Nephron progenitor cell (in vitro differentiated cells): Measurements from ENCODE around the gene RALBP1.
"Not testable (repeated sequence)": the region's sequence is repeated elsewhere in the genome, so short reads cannot be mapped to it uniquely, and the experiment has no call there.

Experiments used
- DNase-seq: peaks from one replicate; pipeline ENCODE4 v3.0.0; 2021
- H3K27ac Mint-ChIP-seq: 2 replicates; pipeline ENCODE4 v1.8.0; 2021; ENCODE audit warnings: mild to moderate bottlenecking, moderate library complexity, mixed read lengths
- H3K27me3 Mint-ChIP-seq: 2 replicates; pipeline ENCODE4 v1.8.0; 2021; ENCODE audit warnings: mild to moderate bottlenecking, low read depth, mixed read lengths; ENCODE audit not compliant: poor library complexity
- H3K36me3 Mint-ChIP-seq: 2 replicates; pipeline ENCODE4 v1.8.0; 2021; ENCODE audit warnings: low read depth, mixed read lengths
- H3K4me1 Mint-ChIP-seq: 2 replicates; pipeline ENCODE4 v1.8.0; 2021; ENCODE audit warnings: mixed read lengths
- H3K4me3 Mint-ChIP-seq: 2 replicates; pipeline ENCODE4 v1.8.0; 2021; ENCODE audit warnings: mild to moderate bottlenecking, moderate library complexity, mixed read lengths
- H3K9me3 Mint-ChIP-seq: 2 replicates; pipeline ENCODE4 v1.8.0; 2021; ENCODE audit warnings: mild to moderate bottlenecking, moderate library complexity, mixed read lengths
- CTCF ChIP-seq: fragments of 200-600 bp; sonication (generic); IDR thresholded peaks from 2 replicates; pipeline ENCODE4 v1.5.0; 2021; ENCODE audit warnings: antibody characterized with exemption

RALBP1 gene

GRCh38 chr18:9431296-9431695, 44.0 kb upstream of the RALBP1 start:
- peaks cover 24% of the 10 kb centered on the region for H3K4me1 Mint-ChIP-seq
- no peak overlapping the region for H3K4me3 Mint-ChIP-seq
- DNase-seq = no peak
- TF ChIP-seq CTCF = no peak
- no peak overlapping the region for H3K27ac Mint-ChIP-seq
- no peaks in the 10 kb centered on the region for H3K27me3 Mint-ChIP-seq
- H3K36me3 Mint-ChIP-seq = peaks cover 6% of the 10 kb centered on the region
- peaks cover 21% of the 10 kb centered on the region for H3K9me3 Mint-ChIP-seq

- DNase-seq, H3K4me3 Mint-ChIP-seq, H3K36me3 Mint-ChIP-seq, H3K27me3 Mint-ChIP-seq: not testable (repeated sequence)
- Mint-ChIP-seq H3K9me3 (peaks cover 18% of the 10 kb centered on the region), H3K4me1 (peaks cover 38% of the 10 kb centered on the region), H3K27ac (peak overlapping the region; percentile 15)
Measured at GRCh38 chr18:9433122-9433521, 42.2 kb upstream of the RALBP1 start.

- peaks cover 6% of the 10 kb centered on the region for H3K36me3 Mint-ChIP-seq
- H3K4me3 Mint-ChIP-seq = no peak overlapping the region
- H3K27ac Mint-ChIP-seq = peak overlapping the region; percentile 97
- no peak for TF ChIP-seq CTCF
- no peak for DNase-seq
- H3K9me3 Mint-ChIP-seq = peaks cover 18% of the 10 kb centered on the region
- H3K4me1 Mint-ChIP-seq = peaks cover 38% of the 10 kb centered on the region
- H3K27me3 Mint-ChIP-seq = no peaks in the 10 kb centered on the region
Measured at GRCh38 chr18:9433671-9434121, 41.6 kb upstream of the RALBP1 start.

GRCh38 chr18:9434122-9434701, 41.1 kb upstream of the RALBP1 start:
- Mint-ChIP-seq H3K27me3 (no peaks in the 10 kb centered on the region), H3K4me1 (peaks cover 38% of the 10 kb centered on the region), H3K9me3 (peaks cover 18% of the 10 kb centered on the region), H3K36me3 (peaks cover 6% of the 10 kb centered on the region), H3K4me3 (no peak overlapping the region), H3K27ac (peak overlapping the region; percentile 97)
- DNase-seq = peak; percentile 16
- TF ChIP-seq CTCF = no peak

GRCh38 chr18:9435041-9435440, 40.3 kb upstream of the RALBP1 start:
- no peak for TF ChIP-seq CTCF
- H3K4me1 Mint-ChIP-seq = peaks cover 38% of the 10 kb centered on the region
- H3K36me3 Mint-ChIP-seq = peaks cover 6% of the 10 kb centered on the region
- no peaks in the 10 kb centered on the region for H3K27me3 Mint-ChIP-seq
- no peak overlapping the region for H3K27ac Mint-ChIP-seq
- H3K9me3 Mint-ChIP-seq = peaks cover 18% of the 10 kb centered on the region
- H3K4me3 Mint-ChIP-seq = no peak overlapping the region
- DNase-seq = no peak

- Mint-ChIP-seq H3K9me3 (peaks cover 10% of the 10 kb centered on the region), H3K27ac (peak overlapping the region; percentile 86), H3K27me3 (no peaks in the 10 kb centered on the region), H3K4me1 (peaks cover 38% of the 10 kb centered on the region), H3K36me3 (no peaks in the 10 kb centered on the region), H3K4me3 (no peak overlapping the region)
- DNase-seq = no peak
- no peak for TF ChIP-seq CTCF
Measured at GRCh38 chr18:9436206-9436929, 38.9 kb upstream of the RALBP1 start.
